Activated CD4-positive, alpha-beta T cell treated with anti-CD3 and anti-CD28 coated beads, Interleukin-2, amount 50 U/mL, for 24 hours (primary cell): ENCODE measurements around the gene ZEB1.
"Not testable (repeated sequence)": the region's sequence is repeated elsewhere in the genome, so short reads cannot be mapped to it uniquely, and the experiment has no call there.

Experiments
- DNase-seq, 2 donors: peaks; one replicate each; pipeline ENCODE4 v3.0.0-alpha.2; 2020; ENCODE audit warnings: low read depth in 1 of 2, low spot score in 1 of 2

ZEB1 gene

GRCh38 chr10:31484431-31485135 is 165.6 kb downstream of the ZEB1 start:
- DNase-seq = no peak

- no peak for DNase-seq
Measured at GRCh38 chr10:31490858-31491504, 172.0 kb downstream of the ZEB1 start.

- DNase-seq = no peak
Measured at GRCh38 chr10:31507427-31507826, 188.4 kb downstream of the ZEB1 start.

GRCh38 chr10:31508234-31508633 is 189.2 kb downstream of the ZEB1 start:
- no peak for DNase-seq

- DNase-seq = no peak
Measured at GRCh38 chr10:31508882-31509281, 189.9 kb downstream of the ZEB1 start.

- DNase-seq = no peak
Measured at GRCh38 chr10:31509989-31510388, 191.0 kb downstream of the ZEB1 start.

GRCh38 chr10:31515116-31515515 is 196.1 kb downstream of the ZEB1 start:
- no peak for DNase-seq

- DNase-seq = no peak
Measured at GRCh38 chr10:31515819-31516402, 196.9 kb downstream of the ZEB1 start.

- DNase-seq = no peak
Measured at GRCh38 chr10:31520986-31521831, 202.2 kb downstream of the ZEB1 start.

GRCh38 chr10:31522820-31523219 is 203.8 kb downstream of the ZEB1 start:
- no peak for DNase-seq

- no peak for DNase-seq
Measured at GRCh38 chr10:31524460-31524859, 205.4 kb downstream of the ZEB1 start.

GRCh38 chr10:31526178-31526577 is 207.2 kb downstream of the ZEB1 start:
- DNase-seq = no peak

- DNase-seq = no peak
Measured at GRCh38 chr10:31526681-31527080, 207.7 kb downstream of the ZEB1 start.

GRCh38 chr10:31528831-31529230 is 209.8 kb downstream of the ZEB1 start:
- DNase-seq = no peak

- DNase-seq = no peak
Measured at GRCh38 chr10:31536302-31536701, 217.3 kb downstream of the ZEB1 start.

GRCh38 chr10:31549896-31550295 is 230.9 kb downstream of the ZEB1 start:
- no peak for DNase-seq

- no peak for DNase-seq
Measured at GRCh38 chr10:31554556-31554955, 235.5 kb downstream of the ZEB1 start.

GRCh38 chr10:31557854-31558253 is 238.8 kb downstream of the ZEB1 start:
- no peak for DNase-seq

- not testable (repeated sequence) for DNase-seq
Measured at GRCh38 chr10:31568252-31568861, 249.3 kb downstream of the ZEB1 start.

- DNase-seq = no peak
Measured at GRCh38 chr10:31574577-31574976, 255.6 kb downstream of the ZEB1 start.

GRCh38 chr10:31578181-31578852 is 259.3 kb downstream of the ZEB1 start:
- DNase-seq = no peak
